Stimulated activated CD4-positive, alpha-beta T cell treated with anti-CD3 and anti-CD28 coated beads, Interleukin-12 subunit alpha, Interleukin-12 subunit beta, amount 100 ng/mL, for 48 hours (primary cell): Measurements from ENCODE around the gene GAB2.
"Not testable (repeated sequence)": the region's sequence is repeated elsewhere in the genome, so short reads cannot be mapped to it uniquely, and the experiment has no call there.

Experiments
- DNase-seq, 3 donors: peaks; one replicate each; pipeline ENCODE4 v3.0.0-alpha.2; 2020; ENCODE audit warnings: low read depth in 2 of 3, low spot score in 1 of 3

Gene GAB2

GRCh38 chr11:78417175-78417887 lies at the start of gene GAB2:
Gene GAB2 (minus strand): TSS chr11:78417820. CDS start chr11:78417720, 100 bp downstream.
- no peak for DNase-seq

GRCh38 chr11:78467370-78467769 lies 49.8 kb upstream of the GAB2 start:
- no peak for DNase-seq

- peak in 1 of 3 donors; percentile 18 for DNase-seq
Observed at GRCh38 chr11:78465169-78465942, 47.7 kb upstream of the GAB2 start.

- not testable (repeated sequence) for DNase-seq
Observed at GRCh38 chr11:78464787-78465168, 47.2 kb upstream of the GAB2 start.

GRCh38 chr11:78460471-78460870 lies 42.9 kb upstream of the GAB2 start:
- DNase-seq: no peak

GRCh38 chr11:78459738-78460137 lies 42.1 kb upstream of the GAB2 start:
- DNase-seq: no peak

GRCh38 chr11:78457448-78457847 lies 39.8 kb upstream of the GAB2 start:
- DNase-seq: no peak

GRCh38 chr11:78453140-78453935 lies 35.7 kb upstream of the GAB2 start:
- no peak for DNase-seq

- no peak for DNase-seq
Observed at GRCh38 chr11:78451371-78452150, 33.9 kb upstream of the GAB2 start.

GRCh38 chr11:78450866-78451265 lies 33.2 kb upstream of the GAB2 start:
- DNase-seq: no peak

GRCh38 chr11:78449866-78450265 lies 32.2 kb upstream of the GAB2 start:
- DNase-seq: no peak

- DNase-seq: no peak
Observed at GRCh38 chr11:78446210-78446609, 28.6 kb upstream of the GAB2 start.

- no peak for DNase-seq
Observed at GRCh38 chr11:78444726-78445125, 27.1 kb upstream of the GAB2 start.

- no peak for DNase-seq
Observed at GRCh38 chr11:78441956-78442355, 24.3 kb upstream of the GAB2 start.

GRCh38 chr11:78438298-78438975 lies 20.8 kb upstream of the GAB2 start:
- DNase-seq: no peak

GRCh38 chr11:78432956-78433355 lies 15.3 kb upstream of the GAB2 start:
- DNase-seq: no peak

GRCh38 chr11:78432058-78432515 lies 14.5 kb upstream of the GAB2 start:
- DNase-seq: no peak

GRCh38 chr11:78429660-78430059 lies 12.0 kb upstream of the GAB2 start:
- DNase-seq: no peak

GRCh38 chr11:78429209-78429608 lies 11.6 kb upstream of the GAB2 start:
- no peak for DNase-seq

GRCh38 chr11:78428773-78429172 lies 11.2 kb upstream of the GAB2 start:
- no peak for DNase-seq
